ENCODE measurements around the gene RGS9. TPM values are rescaled to one million over a fixed set of nuclear protein-coding genes. Genes with fewer than 3 reads are reported as not detected.

RGS9 gene
- total and polyA plus RNA-seq, 4 donors: 1.0 to 4.0 (median 2.1) TPM

DNA sequence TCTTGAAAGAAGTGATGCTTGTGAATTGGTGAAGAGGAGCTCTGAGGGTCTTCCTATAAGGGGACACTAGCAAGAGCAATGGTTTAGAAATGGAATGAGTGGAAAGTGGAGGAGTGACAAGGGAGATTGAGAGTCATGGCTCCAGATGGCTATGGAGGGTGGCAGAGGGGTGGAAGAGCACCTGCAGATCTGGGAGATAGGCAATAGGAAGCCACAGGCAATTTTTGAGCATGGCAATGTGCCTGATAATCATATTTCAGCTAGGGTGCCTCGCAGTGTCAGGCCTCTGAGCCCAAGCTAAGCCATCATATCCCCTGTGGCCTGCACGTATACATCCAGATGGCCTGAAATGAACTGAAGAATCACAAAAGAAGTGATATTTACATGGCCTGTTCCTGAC, 21.5 kb downstream of the RGS9 start:
- Histone ChIP-seq H3K9ac (ENCODE audit: low read depth in 1 of 2, low read length in 2 of 2) (no peak overlapping the region), H3K9me3 (ENCODE audit: control insufficient read depth in 4 of 4, low read length in 3 of 4) (no peaks in the 10 kb centered on the region), H3K36me3 (ENCODE audit: control insufficient read depth in 4 of 4, insufficient read depth in 3 of 4, low read depth in 1 of 4, low read length in 3 of 4) (no peaks in the 10 kb centered on the region), H3K4me1 (ENCODE audit: control insufficient read depth in 4 of 4, insufficient read depth in 4 of 4, low read length in 3 of 4) (no peaks in the 10 kb centered on the region), H3K27me3 (ENCODE audit: control insufficient read depth in 4 of 4, insufficient read depth in 4 of 4, low read length in 3 of 4) (no peaks in the 10 kb centered on the region), H3K4me3 (ENCODE audit: low read depth in 1 of 3, low read length in 3 of 3) (no peak overlapping the region), H3K27ac (ENCODE audit: low read depth in 1 of 2, low read length in 2 of 2) (no peak overlapping the region)
- TF ChIP-seq SP1 (IDR thresholded peaks at IDR 0.05) (no peak), ZBTB33 (IDR thresholded peaks at IDR 0.05) (no peak), RAD21 (IDR thresholded peaks at IDR 0.05) (no peak), MAX (IDR thresholded peaks at IDR 0.05) (no peak)
- no peak for DNase-seq (ENCODE audit: low spot score)
- WGBS: 93% methylated on average over 2 of the region's 2 CpGs

DNA sequence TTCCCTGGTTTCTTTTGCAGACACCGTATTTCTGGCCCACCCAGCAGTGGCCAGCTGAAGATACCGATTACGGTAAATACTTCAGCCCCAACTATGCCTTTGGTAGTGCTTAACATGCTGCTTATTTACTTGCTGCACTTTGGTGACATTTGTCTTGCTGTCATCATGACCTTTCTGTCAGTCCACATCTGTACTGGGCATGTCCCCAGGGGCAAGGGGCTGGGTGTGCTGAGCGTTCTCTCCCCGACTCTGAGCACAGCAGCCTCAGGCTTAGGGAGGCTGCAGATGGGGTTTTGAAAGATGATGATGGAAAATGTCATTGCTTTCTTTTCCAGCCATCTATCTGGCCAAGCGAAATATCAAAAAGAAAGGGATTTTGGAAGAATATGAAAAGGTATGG, 23.3 kb downstream of the RGS9 start:
- TF ChIP-seq GABPA (IDR thresholded peaks at IDR 0.05 in 1 of 2, conservative IDR thresholded peaks at IDR 0.05 in 1 of 2) (no peak), HNF4G (IDR thresholded peaks at IDR 0.05) (no peak)
- H3K9me3 ChIP-seq (ENCODE audit: control insufficient read depth in 4 of 4, low read length in 3 of 4): no peaks in the 10 kb centered on the region
- no peak for DNase-seq (ENCODE audit: low spot score)
- no peak overlapping the region for H3K27ac ChIP-seq (ENCODE audit: low read depth in 1 of 2, low read length in 2 of 2)
- no peaks in the 10 kb centered on the region for H3K4me1 ChIP-seq (ENCODE audit: control insufficient read depth in 4 of 4, insufficient read depth in 4 of 4, low read length in 3 of 4)
- no peak overlapping the region for H3K4me3 ChIP-seq (ENCODE audit: low read depth in 1 of 3, low read length in 3 of 3)
- no peaks in the 10 kb centered on the region for H3K36me3 ChIP-seq (ENCODE audit: control insufficient read depth in 4 of 4, insufficient read depth in 3 of 4, low read depth in 1 of 4, low read length in 3 of 4)
- H3K27me3 ChIP-seq (ENCODE audit: control insufficient read depth in 4 of 4, insufficient read depth in 4 of 4, low read length in 3 of 4): no peaks in the 10 kb centered on the region
- H3K9ac ChIP-seq (ENCODE audit: low read depth in 1 of 2, low read length in 2 of 2): no peak overlapping the region
- 85% methylated on average over 6 of the region's 6 CpGs for WGBS

GRCh38 chr17:65163990-65164495, 26.9 kb downstream of the RGS9 start:
- no peak overlapping the region for H3K9ac ChIP-seq (ENCODE audit: low read depth in 1 of 2, low read length in 2 of 2)
- H3K4me1 ChIP-seq (ENCODE audit: control insufficient read depth in 4 of 4, insufficient read depth in 4 of 4, low read length in 3 of 4): no peaks in the 10 kb centered on the region
- no peaks in the 10 kb centered on the region for H3K36me3 ChIP-seq (ENCODE audit: control insufficient read depth in 4 of 4, insufficient read depth in 3 of 4, low read depth in 1 of 4, low read length in 3 of 4)
- 65% methylated on average over 5 of the region's 5 CpGs for WGBS
- no peak overlapping the region for H3K4me3 ChIP-seq (ENCODE audit: low read depth in 1 of 3, low read length in 3 of 3)
- TF ChIP-seq EGR1 (IDR thresholded peaks at IDR 0.05; ENCODE audit: low read depth in 2 of 2): no peak
- no peak for TF ChIP-seq HNF4G (IDR thresholded peaks at IDR 0.05)
- TF ChIP-seq SP1 (IDR thresholded peaks at IDR 0.05): no peak
- no peak for TF ChIP-seq NR2F2 (IDR thresholded peaks at IDR 0.05)
- no peak for TF ChIP-seq RXRA (IDR thresholded peaks at IDR 0.05)
- TF ChIP-seq RAD21 (IDR thresholded peaks at IDR 0.05): no peak
- no peak for TF ChIP-seq MAX (IDR thresholded peaks at IDR 0.05)
- TF ChIP-seq, protein P1, sequence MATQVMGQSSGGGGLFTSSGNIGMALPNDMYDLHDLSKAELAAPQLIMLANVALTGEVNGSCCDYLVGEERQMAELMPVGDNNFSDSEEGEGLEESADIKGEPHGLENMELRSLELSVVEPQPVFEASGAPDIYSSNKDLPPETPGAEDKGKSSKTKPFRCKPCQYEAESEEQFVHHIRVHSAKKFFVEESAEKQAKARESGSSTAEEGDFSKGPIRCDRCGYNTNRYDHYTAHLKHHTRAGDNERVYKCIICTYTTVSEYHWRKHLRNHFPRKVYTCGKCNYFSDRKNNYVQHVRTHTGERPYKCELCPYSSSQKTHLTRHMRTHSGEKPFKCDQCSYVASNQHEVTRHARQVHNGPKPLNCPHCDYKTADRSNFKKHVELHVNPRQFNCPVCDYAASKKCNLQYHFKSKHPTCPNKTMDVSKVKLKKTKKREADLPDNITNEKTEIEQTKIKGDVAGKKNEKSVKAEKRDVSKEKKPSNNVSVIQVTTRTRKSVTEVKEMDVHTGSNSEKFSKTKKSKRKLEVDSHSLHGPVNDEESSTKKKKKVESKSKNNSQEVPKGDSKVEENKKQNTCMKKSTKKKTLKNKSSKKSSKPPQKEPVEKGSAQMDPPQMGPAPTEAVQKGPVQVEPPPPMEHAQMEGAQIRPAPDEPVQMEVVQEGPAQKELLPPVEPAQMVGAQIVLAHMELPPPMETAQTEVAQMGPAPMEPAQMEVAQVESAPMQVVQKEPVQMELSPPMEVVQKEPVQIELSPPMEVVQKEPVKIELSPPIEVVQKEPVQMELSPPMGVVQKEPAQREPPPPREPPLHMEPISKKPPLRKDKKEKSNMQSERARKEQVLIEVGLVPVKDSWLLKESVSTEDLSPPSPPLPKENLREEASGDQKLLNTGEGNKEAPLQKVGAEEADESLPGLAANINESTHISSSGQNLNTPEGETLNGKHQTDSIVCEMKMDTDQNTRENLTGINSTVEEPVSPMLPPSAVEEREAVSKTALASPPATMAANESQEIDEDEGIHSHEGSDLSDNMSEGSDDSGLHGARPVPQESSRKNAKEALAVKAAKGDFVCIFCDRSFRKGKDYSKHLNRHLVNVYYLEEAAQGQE (IDR thresholded peaks at IDR 0.05): no peak
- no peak for TF ChIP-seq CTCF (IDR thresholded peaks at IDR 0.05; ENCODE audit: low read depth, low read length, missing input control)
- no peak for TF ChIP-seq HNF4A (conservative IDR thresholded peaks at IDR 0.05)
- TF ChIP-seq FOXA1 (IDR thresholded peaks at IDR 0.05): no peak
- TF ChIP-seq GABPA (IDR thresholded peaks at IDR 0.05 in 1 of 2, conservative IDR thresholded peaks at IDR 0.05 in 1 of 2): no peak
- TF ChIP-seq FOXA2 (IDR thresholded peaks at IDR 0.05): no peak
- TF ChIP-seq, protein P2, sequence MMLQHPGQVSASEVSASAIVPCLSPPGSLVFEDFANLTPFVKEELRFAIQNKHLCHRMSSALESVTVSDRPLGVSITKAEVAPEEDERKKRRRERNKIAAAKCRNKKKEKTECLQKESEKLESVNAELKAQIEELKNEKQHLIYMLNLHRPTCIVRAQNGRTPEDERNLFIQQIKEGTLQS (IDR thresholded peaks at IDR 0.05): no peak
- no peak overlapping the region for H3K27ac ChIP-seq (ENCODE audit: low read depth in 1 of 2, low read length in 2 of 2)
- no peak for DNase-seq (ENCODE audit: low spot score)
- H3K9me3 ChIP-seq (ENCODE audit: control insufficient read depth in 4 of 4, low read length in 3 of 4): no peaks in the 10 kb centered on the region
- H3K27me3 ChIP-seq (ENCODE audit: control insufficient read depth in 4 of 4, insufficient read depth in 4 of 4, low read length in 3 of 4): no peaks in the 10 kb centered on the region

All from liver (tissue), 9 donors.